Ramos (cell line): ENCODE measurements around the gene ADA.

ENCODE experiments used
- in situ Hi-C: fragments of 300-500 bp; cut with MboI; formaldehyde crosslinking; loops from one replicate; pipeline ENCODE4 v1.14.3; 2022; ENCODE audit warnings: low sequenced_read_pairs; ENCODE audit not compliant: unreplicated experiment

Gene ADA

DNA sequence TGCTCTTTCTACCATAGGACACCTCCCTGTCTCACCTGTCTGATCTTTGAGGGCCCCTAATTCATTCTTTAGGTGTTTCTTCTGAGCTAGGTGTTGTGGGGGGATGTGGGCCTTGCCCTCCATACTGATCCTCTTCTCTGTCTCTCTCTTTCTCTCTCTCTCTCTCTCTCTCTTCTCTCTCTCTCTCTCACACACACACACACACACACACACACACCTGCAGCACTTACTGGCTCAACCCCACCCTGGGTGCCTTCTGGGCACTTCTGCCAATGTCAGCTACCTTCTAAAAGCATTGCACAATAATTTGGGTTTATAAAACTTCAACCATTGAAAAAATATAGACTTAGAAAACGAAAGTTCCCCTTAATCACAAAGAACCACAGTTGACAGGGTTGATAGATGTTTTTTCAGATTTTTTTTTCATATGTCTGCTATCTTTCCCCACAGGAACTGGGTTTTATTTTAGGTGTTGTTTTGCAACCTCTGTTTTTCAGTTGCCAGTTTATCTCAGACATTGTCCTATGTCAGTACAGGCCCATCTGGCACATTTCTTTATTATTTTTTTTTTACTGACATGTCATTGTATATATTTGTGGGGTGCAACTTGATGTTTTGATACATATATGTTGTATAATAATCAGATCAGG is 41.1 kb downstream of the ADA start:
- in situ Hi-C loops = loop anchor here (25.0 kb wide), 1 partner anchor 398 kb away; the partner anchor contains the start of gene OSER1

DNA sequence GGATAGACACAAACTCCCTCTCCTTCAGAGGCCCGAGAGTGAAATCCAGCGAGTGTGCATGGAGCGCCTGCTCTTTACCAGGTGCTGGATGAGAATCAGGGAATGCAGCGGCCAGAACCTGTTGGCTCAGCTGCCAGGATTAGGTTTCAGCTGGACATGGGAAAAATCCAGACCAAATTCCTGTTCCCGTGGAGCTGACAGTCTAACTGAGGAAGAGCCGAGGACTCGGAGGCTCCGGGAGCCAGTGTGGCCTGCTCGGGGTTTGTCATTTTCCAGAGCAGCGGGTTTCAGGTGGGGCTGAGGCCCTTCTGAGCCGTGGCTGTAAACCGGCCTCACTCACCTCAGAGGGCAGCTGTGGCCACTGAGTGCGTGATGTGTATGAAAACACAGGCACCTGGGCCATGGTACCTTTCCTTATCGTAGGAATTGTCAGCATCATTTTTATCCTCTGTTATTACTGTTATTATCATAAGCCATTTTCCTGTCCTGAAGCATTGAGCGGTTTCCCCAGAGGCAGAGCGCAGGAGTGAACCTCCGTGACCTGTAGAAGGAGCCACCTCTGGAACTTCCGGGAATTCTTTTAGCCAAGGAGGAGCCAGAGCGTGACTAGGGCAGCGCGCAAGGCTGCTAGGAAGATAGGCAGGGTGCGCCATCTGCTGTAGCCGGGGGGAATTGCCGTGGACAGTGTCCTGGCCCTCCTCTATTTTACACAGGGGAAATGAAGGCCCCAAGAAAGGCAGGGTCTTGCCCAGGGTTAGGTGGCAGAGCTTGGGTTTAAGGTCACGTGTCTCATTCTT is 41.8 kb downstream of the ADA start:
- in situ Hi-C loops = loop anchor here (10.0 to 25.0 kb wide), 2 partner anchors 225 to 397 kb away; partner anchors contain the start of gene OSER1

DNA sequence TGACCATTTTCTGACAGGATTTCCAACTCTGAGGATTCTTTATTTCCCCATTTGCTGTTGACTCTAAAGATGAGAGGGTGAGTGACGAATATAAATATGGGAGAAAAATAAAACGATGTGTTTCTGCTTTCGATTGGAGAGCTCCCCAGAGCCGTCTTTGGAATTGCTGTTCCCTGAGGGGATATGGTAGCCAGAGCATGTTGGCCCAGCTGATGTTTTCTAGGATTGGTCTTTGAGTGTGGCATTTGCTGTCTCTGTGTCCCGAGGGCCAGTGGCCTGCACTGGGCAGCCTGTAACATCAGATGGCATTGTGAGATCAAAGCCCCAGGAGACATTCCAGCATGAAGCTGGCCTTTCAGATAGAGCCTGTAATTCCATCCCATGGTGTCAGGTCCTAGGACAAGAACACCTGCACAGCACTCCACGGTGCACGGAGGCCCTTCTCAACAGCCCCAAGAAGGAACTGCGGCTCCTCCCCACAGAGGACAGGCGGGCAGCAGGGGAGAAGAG is 42.4 kb downstream of the ADA start:
- in situ Hi-C loops = loop anchor here (10.0 to 25.0 kb wide), 2 partner anchors 224 to 397 kb away; partner anchors contain the start of gene OSER1

DNA sequence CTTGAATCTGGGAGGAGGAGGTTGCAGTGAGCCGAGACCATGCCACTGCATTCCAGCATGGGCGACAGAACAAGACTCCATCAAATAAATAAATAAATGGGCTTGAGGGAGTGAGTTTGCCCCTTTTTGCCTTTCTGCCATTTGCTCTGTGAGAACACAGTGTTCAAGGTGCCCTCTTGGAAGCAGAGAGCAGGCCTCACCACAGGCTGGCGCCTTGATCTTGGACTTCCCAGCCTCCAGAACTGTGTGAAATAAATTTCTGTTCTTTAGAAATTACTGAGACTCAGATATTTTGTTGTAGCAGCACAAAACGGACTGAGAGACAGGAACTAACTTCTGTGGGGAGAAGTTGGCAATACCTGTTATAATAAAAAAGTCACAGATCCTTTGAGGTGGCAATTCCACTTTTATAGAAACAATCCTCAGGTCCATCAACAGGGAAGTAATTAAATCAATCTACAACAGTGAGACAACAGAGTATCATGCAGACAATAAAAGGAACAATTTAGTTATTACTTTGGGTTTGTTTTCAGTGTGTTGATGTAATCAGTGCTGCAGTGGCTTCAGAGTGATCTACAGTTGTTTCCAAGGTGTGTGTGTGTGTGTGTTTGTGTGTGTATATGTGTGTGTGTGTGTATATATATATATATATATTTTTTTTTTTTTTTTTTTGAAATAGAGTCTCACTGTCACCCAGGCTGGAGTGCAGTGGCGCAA is 44.6 kb downstream of the ADA start:
- in situ Hi-C loops = loop anchor here (10.0 to 25.0 kb wide), 2 partner anchors 222 to 395 kb away; partner anchors contain the start of gene OSER1

DNA sequence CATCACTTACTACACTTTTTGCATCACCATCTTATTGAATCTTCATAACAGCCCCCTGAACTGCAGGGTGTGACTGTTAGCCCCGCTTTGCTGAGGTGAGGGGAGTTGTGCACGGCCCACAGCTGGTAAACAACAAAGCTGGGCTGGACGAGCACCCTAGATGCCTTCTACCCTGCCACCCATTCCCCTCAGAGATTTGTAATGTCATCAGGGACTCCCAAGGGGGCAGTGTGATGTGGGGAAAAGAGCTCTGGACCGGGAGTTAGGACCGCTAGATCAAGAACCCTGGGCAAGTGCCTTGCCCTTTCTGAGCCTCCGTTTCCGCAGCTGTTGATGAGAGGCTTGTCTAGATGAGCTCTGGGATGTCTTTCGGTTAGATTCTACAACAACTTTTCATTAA is 48.2 kb downstream of the ADA start:
- in situ Hi-C loops = loop anchor here (10.0 to 25.0 kb wide), 2 partner anchors 219 to 391 kb away; partner anchors contain the start of gene OSER1

DNA sequence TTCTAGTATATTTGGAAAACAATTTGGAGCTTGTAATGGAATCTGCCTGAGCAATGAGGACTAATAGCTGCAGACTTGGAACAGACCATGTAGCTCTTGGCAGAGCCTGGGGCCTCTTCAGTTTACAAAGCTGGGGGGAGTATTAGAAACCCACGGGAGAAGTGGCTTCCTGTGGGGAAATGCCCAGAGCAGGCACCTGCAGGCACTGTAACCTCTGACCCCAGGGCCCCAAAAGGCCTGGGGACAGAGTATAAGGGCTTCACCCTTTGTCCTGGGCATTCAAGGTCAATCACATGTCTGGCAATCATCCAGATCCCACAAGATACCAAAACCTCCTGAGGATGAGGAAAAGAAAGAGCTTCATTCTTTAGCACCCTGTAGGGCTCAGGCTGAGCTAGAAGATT is 49.7 kb downstream of the ADA start:
- in situ Hi-C loops = loop anchor here (10.0 to 25.0 kb wide), 2 partner anchors 217 to 390 kb away; partner anchors contain the start of gene OSER1

DNA sequence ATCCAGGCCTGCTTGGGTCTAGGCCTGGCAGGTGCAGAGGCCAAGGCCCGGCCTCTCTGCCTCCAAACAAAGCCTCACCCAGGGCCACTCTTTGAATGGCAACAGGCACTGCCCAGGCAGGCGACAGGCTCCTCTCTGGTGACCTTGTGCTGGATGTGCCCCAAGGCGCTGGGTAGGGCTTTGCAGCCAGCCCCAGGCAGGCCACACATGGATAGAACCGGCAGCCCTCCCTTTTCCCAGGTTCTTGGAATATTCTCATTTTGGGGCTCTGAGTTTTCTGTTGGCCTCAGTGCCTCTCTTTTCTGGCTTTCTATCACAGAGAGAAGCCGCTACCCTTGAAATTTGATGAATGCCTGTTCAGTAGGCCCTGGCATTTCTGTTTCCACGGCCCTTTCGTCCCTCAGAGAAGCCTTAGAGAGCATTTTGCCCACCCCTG is 50.2 kb downstream of the ADA start:
- in situ Hi-C loops = loop anchor here (10.0 to 25.0 kb wide), 2 partner anchors 216 to 389 kb away; partner anchors contain the start of gene OSER1

DNA sequence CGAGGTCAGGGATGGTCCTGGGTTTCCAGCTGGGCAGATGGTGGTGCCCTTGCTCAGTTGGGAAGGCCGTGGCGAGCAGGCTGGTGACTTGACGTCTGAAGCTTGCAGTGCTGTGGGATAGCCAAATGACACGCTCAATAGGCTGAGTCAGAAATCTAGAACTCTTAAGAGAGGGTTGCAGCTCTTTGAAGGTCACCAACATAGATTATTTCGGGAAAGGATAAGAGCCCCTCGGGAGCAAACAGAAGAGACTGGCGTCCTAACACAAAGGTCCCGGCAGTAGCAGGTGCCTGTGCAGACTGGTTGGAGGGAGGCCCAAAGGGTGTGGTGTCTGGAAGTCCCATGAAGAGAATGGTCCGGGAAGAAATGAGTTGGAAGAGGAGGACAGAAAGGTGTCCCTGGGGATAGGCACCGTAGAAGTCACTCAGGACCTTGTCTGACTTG is 50.7 kb downstream of the ADA start:
- in situ Hi-C loops = loop anchor here (10.0 to 25.0 kb wide), 2 partner anchors 216 to 388 kb away; partner anchors contain the start of gene OSER1

DNA sequence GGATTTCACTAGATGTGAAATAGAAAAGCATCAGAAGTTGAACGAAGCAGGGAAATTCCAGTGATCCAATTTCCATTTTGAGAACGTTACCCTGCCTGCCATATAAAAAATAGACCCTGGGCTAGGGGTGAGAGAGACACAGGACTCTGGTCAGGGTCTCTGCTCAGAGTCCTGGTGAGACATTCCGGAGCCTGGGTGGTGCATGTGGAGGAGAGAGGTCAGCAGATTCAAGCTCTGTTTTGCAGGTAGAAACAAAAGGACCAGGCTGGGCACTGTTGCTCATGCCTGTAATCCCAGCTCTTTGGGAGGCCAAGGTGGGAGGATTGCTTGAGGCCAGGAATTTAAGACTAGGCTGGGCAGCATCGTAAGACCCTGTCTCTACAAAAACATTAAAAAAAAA is 51.2 kb downstream of the ADA start:
- in situ Hi-C loops = loop anchor here (10.0 to 25.0 kb wide), 2 partner anchors 216 to 388 kb away; partner anchors contain the start of gene OSER1

DNA sequence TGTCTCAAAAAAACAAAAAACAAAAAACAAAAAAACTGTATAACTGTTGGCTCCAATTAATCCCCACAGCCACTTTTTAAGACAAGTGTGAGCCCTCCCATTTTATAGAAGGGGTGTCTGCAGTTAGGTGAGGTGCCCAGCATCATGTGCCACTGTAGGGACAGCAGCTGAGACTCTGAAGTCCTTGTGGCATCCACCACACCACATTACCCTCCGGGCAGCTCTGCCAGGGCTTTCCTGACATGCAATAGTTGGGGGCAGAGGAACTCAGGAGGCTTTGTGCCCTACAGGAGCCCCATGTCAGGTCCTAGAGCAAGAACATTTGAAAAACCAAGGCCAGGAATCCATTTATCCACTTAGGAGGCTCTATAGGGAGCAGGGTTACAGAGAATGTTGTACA is 51.8 kb downstream of the ADA start:
- in situ Hi-C loops = loop anchor here (10.0 to 25.0 kb wide), 2 partner anchors 215 to 387 kb away; partner anchors contain the start of gene OSER1

DNA sequence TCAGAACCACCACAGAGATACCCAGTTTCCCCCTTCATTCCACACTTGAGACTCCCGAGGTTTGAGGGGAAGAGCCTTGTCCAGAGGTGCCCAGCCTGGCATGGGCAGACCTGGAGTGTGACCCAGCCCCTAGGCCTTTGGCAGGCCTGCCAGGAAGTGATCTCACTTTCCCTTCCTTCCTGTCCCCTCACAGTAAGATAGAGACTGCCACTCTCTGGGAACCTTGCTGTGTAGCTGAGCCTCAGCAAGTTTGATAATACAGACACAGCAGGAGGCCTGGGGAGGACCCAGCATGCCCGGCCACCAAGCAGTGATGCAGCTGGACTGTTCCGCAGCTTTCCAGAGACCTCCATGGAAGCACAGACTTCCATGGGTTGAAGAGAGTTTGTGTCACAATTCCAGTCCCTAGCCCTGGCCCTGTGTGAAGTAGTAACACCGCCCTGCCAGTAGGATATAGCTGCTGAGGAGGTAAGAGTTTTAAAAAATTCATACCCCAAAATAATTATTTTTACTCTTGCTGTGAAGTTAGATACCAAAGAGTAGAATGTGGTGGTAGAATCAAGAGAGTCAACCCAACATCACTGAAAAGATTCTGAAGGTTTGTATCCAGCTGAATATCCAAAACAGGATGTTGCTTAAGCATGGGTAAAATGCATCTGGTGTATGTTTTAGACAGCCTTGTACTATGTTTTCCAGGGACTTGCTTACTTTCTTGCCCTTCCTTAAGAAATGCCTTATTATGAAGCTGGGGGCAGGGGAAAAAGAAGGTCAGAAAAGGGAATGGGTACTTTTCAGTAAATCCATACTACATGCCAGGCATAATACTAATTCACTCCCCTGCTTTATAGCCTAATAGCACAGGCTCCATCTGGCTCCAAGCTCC is 52.8 kb downstream of the ADA start:
- in situ Hi-C loops = no loop called here

DNA sequence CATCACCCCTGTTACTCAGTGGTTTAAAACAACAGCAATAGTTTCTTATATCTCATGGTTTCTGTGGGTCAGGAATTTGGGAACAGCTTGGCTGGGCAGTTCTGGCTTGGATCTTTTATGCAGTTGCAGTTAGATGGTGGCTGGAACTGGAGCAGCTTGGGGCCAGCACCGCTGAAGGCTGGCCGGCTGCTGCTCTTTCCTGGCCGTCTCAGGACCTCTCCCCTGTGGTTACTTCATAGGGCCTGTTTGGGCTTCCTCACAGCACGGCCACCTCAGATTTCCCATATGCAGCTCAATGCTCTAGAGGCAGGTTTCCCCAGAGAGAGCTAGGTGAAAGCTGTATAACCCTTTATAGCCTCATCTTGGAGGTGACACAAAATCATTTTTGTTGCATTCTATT is 53.6 kb downstream of the ADA start:
- in situ Hi-C loops = no loop called here

DNA sequence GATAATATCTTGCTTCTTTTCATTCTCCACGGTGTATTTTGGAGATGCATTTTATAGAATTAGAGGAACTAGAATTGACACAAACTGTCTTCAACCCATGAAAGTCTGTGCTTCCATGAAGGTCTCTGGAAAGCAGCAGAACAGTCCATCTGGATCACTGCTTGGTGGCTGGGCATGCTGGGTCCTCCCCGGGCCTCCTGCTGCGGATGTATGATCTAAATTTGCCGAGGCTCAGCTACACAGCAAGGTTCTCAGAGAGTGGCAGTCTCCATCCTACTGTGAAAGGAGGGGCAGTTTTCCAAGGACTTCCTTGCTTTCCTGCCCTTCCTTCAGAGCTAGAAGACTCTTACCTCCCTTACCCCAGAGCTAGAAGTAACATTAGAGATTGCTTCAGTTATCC is 54.0 kb downstream of the ADA start:
- in situ Hi-C loops = no loop called here

DNA sequence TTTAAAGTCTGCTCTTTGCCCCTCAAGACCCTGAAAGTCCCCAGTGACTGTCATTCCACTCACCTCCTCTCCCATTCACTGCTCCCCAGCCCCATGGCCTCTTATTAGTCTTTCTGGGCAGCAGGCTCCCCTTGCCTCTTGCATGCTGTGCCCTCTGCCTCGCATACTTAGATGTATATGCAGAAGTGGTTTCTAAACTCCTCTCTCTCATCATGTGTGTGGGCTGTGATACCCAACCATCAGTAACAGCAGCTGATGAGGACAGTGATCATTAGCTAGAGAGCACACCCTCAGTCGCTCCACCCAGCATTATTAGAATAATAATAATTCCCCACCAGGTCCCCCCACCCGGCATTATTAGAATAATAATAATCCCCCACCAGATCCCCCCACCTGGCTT is 54.6 kb downstream of the ADA start:
- in situ Hi-C loops = no loop called here

DNA sequence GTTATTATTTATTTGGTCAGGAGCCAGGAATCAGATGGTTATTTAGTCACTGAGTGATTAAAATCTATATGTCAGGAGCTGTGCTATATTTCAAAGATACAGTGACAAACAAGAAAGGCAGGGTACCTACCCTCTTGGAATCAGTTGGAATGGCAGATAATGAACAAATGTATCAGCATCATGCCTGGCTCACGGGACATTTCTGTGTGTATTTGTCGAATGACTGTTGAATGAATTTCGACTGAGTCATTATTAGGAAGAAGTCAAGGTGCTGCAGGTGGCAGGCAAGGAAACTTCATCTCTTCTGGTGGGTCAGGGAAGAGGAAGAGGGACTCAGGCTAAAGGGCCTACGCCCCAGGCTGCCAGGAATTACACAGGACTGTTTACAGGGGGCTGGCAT is 55.5 kb downstream of the ADA start:
- in situ Hi-C loops = no loop called here

DNA sequence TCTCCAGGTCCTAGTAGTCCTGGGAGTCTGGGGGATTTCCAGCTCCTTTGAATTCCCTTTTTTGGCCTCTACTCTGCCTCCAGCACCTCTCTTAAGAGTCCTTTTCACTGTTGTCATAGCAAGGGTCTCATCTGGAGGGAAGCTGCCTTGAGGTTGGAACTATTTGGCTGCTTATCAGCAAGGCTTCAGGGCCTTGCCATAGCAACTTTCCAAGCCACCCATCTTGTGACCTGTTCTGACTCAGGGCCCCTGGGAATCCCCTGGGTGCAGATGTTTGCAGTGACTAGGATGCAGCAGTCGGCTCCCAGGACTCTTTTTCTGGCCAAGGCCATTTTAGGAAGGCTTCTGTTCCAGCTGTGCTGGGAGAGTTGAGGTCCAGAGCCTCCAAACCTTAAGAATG is 56.8 kb downstream of the ADA start:
- in situ Hi-C loops = no loop called here

DNA sequence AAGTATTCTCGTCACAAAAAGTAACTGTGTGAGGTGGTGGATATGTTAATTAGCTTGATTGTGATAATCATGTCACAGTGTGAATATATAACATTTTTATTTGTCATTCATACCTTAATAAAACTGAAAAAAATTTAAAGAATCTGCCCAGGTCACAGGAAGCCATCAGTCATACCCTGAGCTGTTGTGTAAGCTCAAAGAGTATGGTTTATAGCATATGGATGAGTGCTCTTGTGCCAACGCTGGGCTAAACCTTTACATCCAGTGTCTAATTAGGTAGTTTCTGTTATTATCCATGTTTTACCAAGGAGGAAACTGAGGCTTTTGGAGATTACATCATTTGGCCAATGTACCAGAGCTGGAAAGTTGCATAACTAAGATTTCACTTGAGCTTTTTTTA is 57.7 kb downstream of the ADA start:
- in situ Hi-C loops = no loop called here

DNA sequence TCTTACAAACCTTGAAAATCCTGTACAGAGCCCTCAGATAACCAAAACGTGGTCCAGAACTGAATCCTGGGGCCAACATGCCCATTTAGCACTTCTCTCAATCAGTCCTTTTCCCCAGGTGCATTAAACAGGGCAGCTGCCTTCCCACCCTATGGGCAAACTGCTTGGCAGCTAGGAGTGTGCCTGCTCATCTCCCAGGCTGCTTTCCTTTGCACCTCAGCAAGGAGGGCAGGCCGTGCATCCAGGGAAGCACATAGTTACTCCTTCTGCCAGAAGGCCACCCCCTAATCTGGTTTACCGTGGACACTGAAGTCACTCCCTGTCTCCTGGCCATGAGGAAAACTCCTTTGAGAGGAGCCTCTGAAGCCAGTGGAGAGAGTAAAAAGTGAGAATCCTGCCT is 59.1 kb downstream of the ADA start:
- in situ Hi-C loops = no loop called here
